Measurements from ENCODE around the gene SPR. TPM values are rescaled to one million over a fixed set of nuclear protein-coding genes. Genes with fewer than 3 reads are reported as not detected.

Gene SPR
- polyA plus RNA-seq, 2 of the 4 experiments (the other 2 are of a cell fraction): 88.5 to 138 TPM

DNA sequence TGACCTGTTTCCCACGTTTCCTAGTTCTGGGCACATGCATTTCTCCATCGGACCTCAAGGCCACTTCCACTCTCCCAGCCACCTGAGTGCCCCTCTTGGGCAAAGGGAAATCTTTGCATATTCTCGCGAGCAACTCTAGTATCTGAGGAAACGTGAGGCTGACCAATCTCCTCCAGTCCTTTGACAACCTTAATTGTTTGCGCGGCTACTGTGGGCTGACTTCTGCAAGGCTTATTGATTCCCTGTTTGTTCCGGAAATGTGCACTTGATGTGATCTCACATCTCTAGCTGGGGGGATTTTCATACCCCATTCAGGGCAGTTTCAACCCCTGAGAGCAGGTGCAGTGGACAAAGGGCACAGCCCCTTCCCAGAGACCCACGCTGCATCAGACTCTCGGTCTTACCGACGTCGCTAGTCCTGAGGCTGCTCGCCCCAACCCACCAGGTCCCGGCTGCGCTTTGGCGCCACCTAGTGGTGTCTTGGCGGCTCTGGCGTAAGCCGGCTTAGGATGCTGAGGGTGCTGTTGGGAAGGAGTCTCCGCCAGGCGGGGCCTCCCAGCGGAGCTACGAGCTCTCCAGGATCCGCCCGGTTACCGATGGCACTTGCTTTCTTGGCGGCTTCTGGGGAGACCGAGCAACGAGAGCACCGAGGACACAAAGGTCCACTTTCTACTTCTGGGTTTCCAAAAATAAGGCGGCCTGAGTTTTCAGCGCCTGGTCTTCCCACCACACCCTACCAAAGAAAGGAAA is 24.8 kb upstream of the SPR start (continued):
- TF ChIP-seq, protein P1, sequence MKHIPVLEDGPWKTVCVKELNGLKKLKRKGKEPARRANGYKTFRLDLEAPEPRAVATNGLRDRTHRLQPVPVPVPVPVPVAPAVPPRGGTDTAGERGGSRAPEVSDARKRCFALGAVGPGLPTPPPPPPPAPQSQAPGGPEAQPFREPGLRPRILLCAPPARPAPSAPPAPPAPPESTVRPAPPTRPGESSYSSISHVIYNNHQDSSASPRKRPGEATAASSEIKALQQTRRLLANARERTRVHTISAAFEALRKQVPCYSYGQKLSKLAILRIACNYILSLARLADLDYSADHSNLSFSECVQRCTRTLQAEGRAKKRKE (CRISPR knock-in tag; IDR thresholded peaks at IDR 0.05; ENCODE audit: low read depth): no peak
- TF ChIP-seq ESRRA (IDR thresholded peaks at IDR 0.05; ENCODE audit: borderline replicate concordance, low read length): 0 out of 2 replicates have a peak, but pooled peaks have one; percentile 16
- TF ChIP-seq CBX8 (IDR thresholded peaks at IDR 0.05): no peak
- no peak for TF ChIP-seq EHF (CRISPR knock-in tag; IDR thresholded peaks at IDR 0.05)
- TF ChIP-seq, protein P2, sequence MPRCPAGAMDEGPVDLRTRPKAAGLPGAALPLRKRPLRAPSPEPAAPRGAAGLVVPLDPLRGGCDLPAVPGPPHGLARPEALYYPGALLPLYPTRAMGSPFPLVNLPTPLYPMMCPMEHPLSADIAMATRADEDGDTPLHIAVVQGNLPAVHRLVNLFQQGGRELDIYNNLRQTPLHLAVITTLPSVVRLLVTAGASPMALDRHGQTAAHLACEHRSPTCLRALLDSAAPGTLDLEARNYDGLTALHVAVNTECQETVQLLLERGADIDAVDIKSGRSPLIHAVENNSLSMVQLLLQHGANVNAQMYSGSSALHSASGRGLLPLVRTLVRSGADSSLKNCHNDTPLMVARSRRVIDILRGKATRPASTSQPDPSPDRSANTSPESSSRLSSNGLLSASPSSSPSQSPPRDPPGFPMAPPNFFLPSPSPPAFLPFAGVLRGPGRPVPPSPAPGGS (IDR thresholded peaks at IDR 0.05): no peak

GRCh38 chr2:72863046-72863445 is 24.2 kb upstream of the SPR start:
- H3K4me2 ChIP-seq: peak overlapping the region; percentile 93
- peak overlapping the region in 1 of 2 experiments; percentile 58; a peak in 2 of 6 replicates for H3K27ac ChIP-seq
- no peak for FAIRE-seq
- H3K4me3 ChIP-seq: peak overlapping the region; percentile 41; the same call in 2 of the 3 replicates
- no peak for DNase-seq (ENCODE audit: low read depth in 1 of 2, low spot score in 1 of 2)
- no peak for TF ChIP-seq SMC3 (IDR thresholded peaks at IDR 0.05)
- TF ChIP-seq CHD4 (IDR thresholded peaks at IDR 0.05; ENCODE audit: borderline replicate concordance): no peak
- TF ChIP-seq E2F6 (IDR thresholded peaks at IDR 0.05; ENCODE audit: borderline replicate concordance, low read depth): no peak
- TF ChIP-seq, protein P3, sequence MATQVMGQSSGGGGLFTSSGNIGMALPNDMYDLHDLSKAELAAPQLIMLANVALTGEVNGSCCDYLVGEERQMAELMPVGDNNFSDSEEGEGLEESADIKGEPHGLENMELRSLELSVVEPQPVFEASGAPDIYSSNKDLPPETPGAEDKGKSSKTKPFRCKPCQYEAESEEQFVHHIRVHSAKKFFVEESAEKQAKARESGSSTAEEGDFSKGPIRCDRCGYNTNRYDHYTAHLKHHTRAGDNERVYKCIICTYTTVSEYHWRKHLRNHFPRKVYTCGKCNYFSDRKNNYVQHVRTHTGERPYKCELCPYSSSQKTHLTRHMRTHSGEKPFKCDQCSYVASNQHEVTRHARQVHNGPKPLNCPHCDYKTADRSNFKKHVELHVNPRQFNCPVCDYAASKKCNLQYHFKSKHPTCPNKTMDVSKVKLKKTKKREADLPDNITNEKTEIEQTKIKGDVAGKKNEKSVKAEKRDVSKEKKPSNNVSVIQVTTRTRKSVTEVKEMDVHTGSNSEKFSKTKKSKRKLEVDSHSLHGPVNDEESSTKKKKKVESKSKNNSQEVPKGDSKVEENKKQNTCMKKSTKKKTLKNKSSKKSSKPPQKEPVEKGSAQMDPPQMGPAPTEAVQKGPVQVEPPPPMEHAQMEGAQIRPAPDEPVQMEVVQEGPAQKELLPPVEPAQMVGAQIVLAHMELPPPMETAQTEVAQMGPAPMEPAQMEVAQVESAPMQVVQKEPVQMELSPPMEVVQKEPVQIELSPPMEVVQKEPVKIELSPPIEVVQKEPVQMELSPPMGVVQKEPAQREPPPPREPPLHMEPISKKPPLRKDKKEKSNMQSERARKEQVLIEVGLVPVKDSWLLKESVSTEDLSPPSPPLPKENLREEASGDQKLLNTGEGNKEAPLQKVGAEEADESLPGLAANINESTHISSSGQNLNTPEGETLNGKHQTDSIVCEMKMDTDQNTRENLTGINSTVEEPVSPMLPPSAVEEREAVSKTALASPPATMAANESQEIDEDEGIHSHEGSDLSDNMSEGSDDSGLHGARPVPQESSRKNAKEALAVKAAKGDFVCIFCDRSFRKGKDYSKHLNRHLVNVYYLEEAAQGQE (IDR thresholded peaks at IDR 0.05): no peak
- no peak for TF ChIP-seq HDAC2 (IDR thresholded peaks at IDR 0.05)
- no peak for TF ChIP-seq HOXB13 (CRISPR knock-in tag; IDR thresholded peaks at IDR 0.05; ENCODE audit: low read depth)
- ATAC-seq: peak; percentile 8 to 25; a peak in 5 of 6 replicates
- CTCF ChIA-PET: interaction anchor here (0.6 to 7.6 kb wide), 61 partner anchors 8 to 1523 kb away, joined by 3 to 228 read pairs (median 4); partner anchors contain the start of gene SPR
- 62% methylated on average over 13 of the region's 13 CpGs for WGBS (ENCODE audit: missing lambda C conversion rate)
- H3K9me3 ChIP-seq: no peaks in the 10 kb centered on the region
- H3K4me1 ChIP-seq: peaks cover 10% of the 10 kb centered on the region; the same call in 2 of the 3 replicates
- POLR2A ChIA-PET: interaction anchor here (0.6 to 1.2 kb wide), 2 partner anchors 83 to 90 kb away, joined by 3 to 4 read pairs; no protein-coding TSS in a partner anchor

DNA sequence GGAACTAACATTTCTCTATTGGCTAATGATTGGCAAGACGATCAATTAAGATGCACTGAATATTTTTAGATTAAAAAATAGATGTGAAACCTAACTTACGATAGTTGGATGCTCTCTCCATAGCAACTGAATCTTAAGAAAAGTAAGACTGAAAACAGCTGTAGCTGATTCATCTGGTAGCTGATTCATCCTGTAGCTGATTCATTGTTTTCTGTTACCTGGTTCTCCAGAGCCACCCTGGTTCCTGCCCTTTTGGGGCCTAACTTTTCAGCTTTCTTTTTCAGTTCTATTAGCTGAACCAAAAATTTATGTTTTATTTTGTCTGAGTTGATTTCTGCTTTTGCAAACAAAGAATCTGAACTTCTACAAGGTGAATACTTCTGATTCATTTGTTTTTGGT is 22.7 kb upstream of the SPR start:
- Histone ChIP-seq H3K9me3 (no peaks in the 10 kb centered on the region), H3K4me2 (no peak overlapping the region), H3K4me1 (peaks cover 10% of the 10 kb centered on the region; the same call in 2 of the 3 replicates), H3K4me3 (no peak overlapping the region), H3K27ac (no peak overlapping the region)
- CTCF ChIA-PET: interaction anchor here (0.6 to 7.6 kb wide), 10 partner anchors 15 to 1316 kb away, joined by 3 to 228 read pairs (median 24); partner anchors contain the start of gene SPR
- no peak for ATAC-seq
- 21% methylated on average over 2 of the region's 2 CpGs for WGBS (ENCODE audit: missing lambda C conversion rate)
- POLR2A ChIA-PET: interaction anchor here (0.8 to 1.2 kb wide), 2 partner anchors 23 to 107 kb away, joined by 3 read pairs; partner anchors contain the start of gene SPR
- peak; percentile 28 to 70 for DNase-seq (ENCODE audit: low read depth in 1 of 2, low spot score in 1 of 2)
- no peak for FAIRE-seq
- TF ChIP-seq E2F6 (IDR thresholded peaks at IDR 0.05; ENCODE audit: borderline replicate concordance, low read depth) (no peak), FOSL2 (IDR thresholded peaks at IDR 0.05) (peak; percentile 88), FOSL2 (CRISPR knock-in tag; IDR thresholded peaks at IDR 0.05) (peak; percentile 80), JUNB (IDR thresholded peaks at IDR 0.05) (peak; percentile 68)
- TF ChIP-seq, protein P2 (IDR thresholded peaks at IDR 0.05): no peak
- TF ChIP-seq, protein P4, sequence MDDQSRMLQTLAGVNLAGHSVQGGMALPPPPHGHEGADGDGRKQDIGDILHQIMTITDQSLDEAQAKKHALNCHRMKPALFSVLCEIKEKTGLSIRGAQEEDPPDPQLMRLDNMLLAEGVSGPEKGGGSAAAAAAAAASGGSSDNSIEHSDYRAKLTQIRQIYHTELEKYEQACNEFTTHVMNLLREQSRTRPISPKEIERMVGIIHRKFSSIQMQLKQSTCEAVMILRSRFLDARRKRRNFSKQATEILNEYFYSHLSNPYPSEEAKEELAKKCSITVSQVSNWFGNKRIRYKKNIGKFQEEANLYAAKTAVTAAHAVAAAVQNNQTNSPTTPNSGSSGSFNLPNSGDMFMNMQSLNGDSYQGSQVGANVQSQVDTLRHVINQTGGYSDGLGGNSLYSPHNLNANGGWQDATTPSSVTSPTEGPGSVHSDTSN (IDR thresholded peaks at IDR 0.05): 0 out of 2 replicates have a peak, but pooled peaks have one; percentile 50

Measured in A549 (cell line).